Measurements from ENCODE around the gene PHF24. TPM values are rescaled to one million over a fixed set of nuclear protein-coding genes. Genes with fewer than 3 reads are reported as not detected.
A peak's percentile ranks its signal among the peaks of the same experiment; 100 is the strongest.

PHF24 gene
- total RNA-seq, 1 experiment from 2014 or later = not detected

DNA sequence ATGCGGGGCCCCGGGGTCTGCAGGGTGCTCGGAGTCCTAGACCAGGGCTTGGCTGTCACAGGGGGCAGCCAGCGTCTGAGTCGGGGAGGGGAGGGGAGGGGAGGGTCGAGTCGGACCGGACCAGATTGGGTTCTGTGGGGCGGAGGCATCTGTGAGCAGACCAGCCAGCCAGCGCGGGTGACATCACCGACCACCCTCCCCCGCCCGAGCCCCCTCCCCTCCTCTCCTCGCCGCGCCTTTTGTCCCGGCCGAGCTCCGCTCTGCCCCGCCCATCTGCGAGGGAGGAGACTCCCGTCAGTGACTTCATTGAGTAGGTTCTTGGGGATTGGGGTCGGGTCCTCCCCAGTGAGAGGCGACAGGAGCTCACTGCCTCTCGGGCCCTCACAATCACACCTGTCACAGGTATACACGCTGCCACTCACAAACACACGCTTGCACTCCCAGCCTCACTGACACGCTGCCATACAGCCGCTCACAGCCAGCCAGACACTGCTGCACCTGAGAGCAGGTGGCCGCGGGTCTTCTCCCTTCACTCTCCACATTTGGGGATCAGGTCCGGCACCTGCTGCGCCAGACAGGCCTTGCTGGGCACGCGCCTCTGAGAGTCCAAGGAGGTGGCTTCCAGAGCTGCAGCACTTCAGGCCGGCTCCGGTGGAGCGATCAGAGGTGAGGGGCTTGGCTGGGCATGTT is 32.0 kb downstream of the PHF24 start:
- Histone ChIP-seq H4K20me1 (ENCODE audit: insufficient read depth) (no peaks in the 10 kb centered on the region), H3K9me2 (ENCODE audit: insufficient read depth) (no peaks in the 10 kb centered on the region), H3F3A (ENCODE audit: insufficient read depth, low read depth) (no peaks in the 10 kb centered on the region), H2AFZ (peak overlapping the region; percentile 71; the same call in 1 of the 2 replicates), H3K4me2 (peak overlapping the region; percentile 87), H3K27me3 (ENCODE audit: insufficient read depth, low read depth) (no peaks in the 10 kb centered on the region), H3K4me3 (peak overlapping the region; percentile 57), H3K27ac (no peak overlapping the region), H3K9me3 (ENCODE audit: insufficient read depth, low read depth) (no peaks in the 10 kb centered on the region), H3K4me1 (replicated peaks; ENCODE audit: insufficient read depth) (peaks cover 10% of the 10 kb centered on the region; the same call in 1 of the 2 replicates), H3K36me3 (ENCODE audit: low read depth) (no peaks in the 10 kb centered on the region), H3K79me2 (ENCODE audit: low read depth) (no peaks in the 10 kb centered on the region)
- DNase-seq = no peak
- POLR2A ChIA-PET (ENCODE audit: unreplicated experiment) = interaction anchor here (0.6 kb wide), 1 partner anchor 54 kb away, joined by 3 read pairs; no protein-coding TSS in a partner anchor
- TF ChIP-seq CTCF (conservative IDR thresholded peaks at IDR 0.05) (no peak), EZH2 (IDR thresholded peaks at IDR 0.05; ENCODE audit: low read depth) (no peak)
- CTCF ChIA-PET = interaction anchor here (0.6 kb wide), 2 partner anchors 91 to 217 kb away, joined by 3 to 6 read pairs; no protein-coding TSS in a partner anchor
- BruUV-seq (replicated peaks) = no TSS peak
- intact Hi-C loops (cut with micrococcal nuclease; ENCODE audit: unreplicated experiment) = loop anchor here (2.0 to 5.0 kb wide), 2 partner anchors 63 to 82 kb away; partner anchors contain the start of gene VCP

DNA sequence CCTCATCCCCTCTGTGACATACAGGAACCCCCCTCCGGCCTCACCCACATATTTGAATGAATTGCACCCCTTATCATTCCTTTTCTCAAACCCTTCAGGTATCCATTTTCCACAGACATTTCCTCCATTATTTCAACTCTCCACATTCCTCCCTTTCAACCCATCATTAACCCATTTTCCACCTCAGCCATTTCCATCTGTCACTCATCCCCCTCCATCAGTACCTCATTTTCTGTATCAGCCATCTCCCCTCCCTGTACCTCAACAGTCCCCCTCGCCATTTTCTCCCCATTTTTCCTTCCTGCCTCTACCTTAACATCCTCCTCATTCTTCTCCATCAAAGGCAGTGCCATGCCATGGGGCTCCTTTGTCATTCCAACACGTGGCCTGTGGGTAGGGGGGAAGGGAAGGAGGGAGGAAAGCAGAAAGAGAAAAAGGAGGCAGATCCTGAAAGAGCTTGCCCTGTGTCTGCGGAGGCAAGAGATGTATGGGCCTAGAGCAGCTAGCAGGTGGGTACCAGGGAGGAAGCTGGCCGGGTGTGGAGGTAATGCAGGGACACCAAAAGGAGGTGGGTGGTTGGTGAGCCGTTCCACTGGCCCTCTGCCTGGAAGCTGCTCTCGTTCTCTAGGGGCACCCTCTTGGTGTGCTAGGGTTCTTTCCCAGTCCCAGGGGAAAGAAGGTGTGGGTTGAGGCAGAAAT is 33.0 kb downstream of the PHF24 start:
- Histone ChIP-seq H3K4me2 (no peak overlapping the region), H3K4me3 (no peak overlapping the region), H3K27me3 (ENCODE audit: insufficient read depth, low read depth) (no peaks in the 10 kb centered on the region), H3K36me3 (ENCODE audit: low read depth) (no peaks in the 10 kb centered on the region), H3K4me1 (replicated peaks; ENCODE audit: insufficient read depth) (peaks cover 17% of the 10 kb centered on the region; the same call in 1 of the 2 replicates), H3F3A (ENCODE audit: insufficient read depth, low read depth) (peaks cover 4% of the 10 kb centered on the region; the same call in 1 of the 2 replicates), H3K27ac (no peak overlapping the region), H3K79me2 (ENCODE audit: low read depth) (no peaks in the 10 kb centered on the region), H2AFZ (no peak overlapping the region), H3K9me2 (ENCODE audit: insufficient read depth) (no peaks in the 10 kb centered on the region), H4K20me1 (ENCODE audit: insufficient read depth) (no peaks in the 10 kb centered on the region), H3K9me3 (ENCODE audit: insufficient read depth, low read depth) (no peaks in the 10 kb centered on the region)
- ChIA-PET CTCF (no interaction called here), POLR2A (ENCODE audit: unreplicated experiment) (no interaction called here)
- BruUV-seq (replicated peaks) = TSS peak; percentile 15
- TF ChIP-seq CTCF (conservative IDR thresholded peaks at IDR 0.05) (no peak), EZH2 (IDR thresholded peaks at IDR 0.05; ENCODE audit: low read depth) (no peak)
- DNase-seq = no peak
- intact Hi-C loops (cut with micrococcal nuclease; ENCODE audit: unreplicated experiment) = no loop called here

DNA sequence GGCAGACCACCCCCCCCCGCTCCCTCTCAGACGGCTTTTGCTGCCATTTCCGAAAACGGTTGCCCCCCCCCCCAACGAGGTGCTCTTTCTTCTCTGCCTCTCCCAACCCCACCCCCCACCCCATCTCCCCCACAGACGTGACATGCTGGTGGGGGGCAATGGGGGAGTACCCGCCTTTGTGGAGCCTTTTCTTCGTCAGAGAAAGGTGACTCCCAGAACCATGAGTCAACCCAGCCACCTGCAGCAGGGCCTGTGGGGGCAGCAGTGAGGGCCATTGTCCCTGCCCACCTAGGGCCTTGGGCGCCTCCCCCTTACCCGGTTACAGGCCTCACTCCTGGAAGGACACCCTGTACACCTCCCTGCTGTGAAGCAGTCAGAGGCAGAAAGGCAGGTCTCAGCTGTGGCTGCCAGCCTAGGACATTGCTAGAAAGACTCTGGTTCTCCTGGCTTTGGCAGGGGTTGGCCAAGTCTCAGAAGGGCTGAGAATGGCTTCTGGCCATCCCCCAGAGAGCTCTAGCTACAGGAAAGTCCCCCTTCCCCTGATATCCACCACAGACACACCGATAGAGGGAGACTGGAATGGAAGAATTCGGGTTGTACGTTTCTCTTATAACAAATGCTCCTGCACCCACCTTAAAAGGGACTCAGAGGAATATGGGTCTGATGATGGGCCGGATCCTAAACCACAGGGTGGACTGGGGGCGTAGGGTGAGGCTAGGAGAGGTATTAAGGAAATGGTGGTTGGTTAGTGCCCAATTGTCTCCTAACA is 33.7 kb downstream of the PHF24 start:
- H3K36me3 ChIP-seq (ENCODE audit: low read depth) = no peaks in the 10 kb centered on the region
- no peaks in the 10 kb centered on the region for H3K79me2 ChIP-seq (ENCODE audit: low read depth)
- peaks cover 4% of the 10 kb centered on the region; the same call in 1 of the 2 replicates for H3F3A ChIP-seq (ENCODE audit: insufficient read depth, low read depth)
- TF ChIP-seq CTCF (conservative IDR thresholded peaks at IDR 0.05) (no peak), EZH2 (IDR thresholded peaks at IDR 0.05; ENCODE audit: low read depth) (no peak)
- H4K20me1 ChIP-seq (ENCODE audit: insufficient read depth) = no peaks in the 10 kb centered on the region
- intact Hi-C loops (cut with micrococcal nuclease; ENCODE audit: unreplicated experiment) = no loop called here
- no peaks in the 10 kb centered on the region for H3K9me3 ChIP-seq (ENCODE audit: insufficient read depth, low read depth)
- H3K27me3 ChIP-seq (ENCODE audit: insufficient read depth, low read depth) = no peaks in the 10 kb centered on the region
- H3K9me2 ChIP-seq (ENCODE audit: insufficient read depth) = no peaks in the 10 kb centered on the region
- H2AFZ ChIP-seq = no peak overlapping the region
- H3K4me3 ChIP-seq = no peak overlapping the region
- BruUV-seq (replicated peaks) = TSS peak; percentile 45
- H3K4me2 ChIP-seq = no peak overlapping the region
- CTCF ChIA-PET = no interaction called here
- peaks cover 17% of the 10 kb centered on the region; the same call in 1 of the 2 replicates for H3K4me1 ChIP-seq (replicated peaks; ENCODE audit: insufficient read depth)
- H3K27ac ChIP-seq = no peak overlapping the region
- POLR2A ChIA-PET (ENCODE audit: unreplicated experiment) = no interaction called here
- peak in 1 of 2 experiments; percentile 23 for DNase-seq

All from PC-9 (cell line).